HCT116 (cell line): ENCODE data around the gene FRMD4A. TPM values are rescaled to one million over a fixed set of nuclear protein-coding genes. Genes with fewer than 3 reads are reported as not detected.
"Not testable (repeated sequence)": the region's sequence is repeated elsewhere in the genome, so short reads cannot be mapped to it uniquely, and the experiment has no call there.

ENCODE experiments used
- ATAC-seq: fragments of 200-7000 bp; cut with Tn5 transposase; 2 replicates; pipeline ENCODE4 v1.9.1; 2020; ENCODE audit warnings: mild to moderate bottlenecking, moderate library complexity
- BruUV-seq: library from RNA; stranded (reverse); fragments of 400-500 nt; replicated peaks from 2 replicates; lab custom pipeline; 2021; lab: Mats Ljungman, UMichigan
- CTCF ChIA-PET: fragments of 300-600 bp; sonication (Branson Sonifier 250); formaldehyde crosslinking; loops from one replicate; lab custom pipeline; 2021; ENCODE audit warnings: antibody characterized with exemption; lab: Charles Lee
- POLR2A ChIA-PET: fragments of 300-600, 350-600 bp; sonication (Branson Sonifier 250); formaldehyde crosslinking; loops from one replicate; lab custom pipeline; 2021; ENCODE audit warnings: antibody characterized with exemption; lab: Charles Lee
- RAD21 ChIA-PET, 2 experiments: fragments of 300-600 bp; sonication (Branson Sonifier 250); formaldehyde crosslinking; loops; one replicate each; lab custom pipeline; 2023; ENCODE audit warnings: low total read pairs in 2 of 2; ENCODE audit not compliant: uncharacterized antibody in 2 of 2, unreplicated experiment in 2 of 2, low non-redundant PET in 1 of 2; lab: Charles Lee
- DNase-seq: peaks from one replicate; pipeline ENCODE4 v3.0.0-alpha.2; 2010; ENCODE audit warnings: low read depth, low spot score
- H2AFZ ChIP-seq: fragments of 200-600 bp; shearing (Covaris generic), sonication (generic); 2 replicates; pipeline ENCODE4 v1.6.1; 2017; ENCODE audit warnings: low read depth, mixed run types, mixed read lengths, antibody characterized with exemption, low read length; ENCODE audit not compliant: poor library complexity, severe bottlenecking
- H3K27ac ChIP-seq: 2 replicates; pipeline ENCODE4 v1.5.1; 2012; ENCODE audit warnings: low read depth, low read length
- H3K27me3 ChIP-seq: fragments of 200-600 bp; sonication (generic); 2 replicates; pipeline ENCODE4 v1.6.1; 2016; ENCODE audit warnings: mixed run types, low read length, mixed read lengths; ENCODE audit not compliant: insufficient read depth
- H3K36me3 ChIP-seq, 2 experiments: fragments of 200-500 bp in 1 of 2; fragments of 200-600 bp in 1 of 2; sonication (Bioruptor generic) in 1 of 2; sonication (generic) in 1 of 2; 2 replicates each; pipeline versions ENCODE4 v1.5.1 to v1.6.1; 2014 to 2016; ENCODE audit warnings: low read length in 2 of 2, inconsistent platforms in 1 of 2, mixed read lengths in 1 of 2, mixed run types in 1 of 2; ENCODE audit not compliant: insufficient read depth in 2 of 2, control insufficient read depth in 1 of 2
- H3K4me1 ChIP-seq, 2 experiments: fragments of 200-600 bp in 1 of 2; sonication (generic) in 1 of 2; 2 replicates each; pipeline versions ENCODE4 v1.5.1 to v1.6.1; 2012 to 2017; ENCODE audit warnings: low read length in 2 of 2, inconsistent platforms in 1 of 2, mild to moderate bottlenecking in 1 of 2, mixed read lengths in 1 of 2, mixed run types in 1 of 2, moderate library complexity in 1 of 2; ENCODE audit not compliant: insufficient read depth in 2 of 2, control insufficient read depth in 1 of 2
- H3K4me2 ChIP-seq: fragments of 200-600 bp; sonication (generic); 2 replicates; pipeline ENCODE4 v1.6.1; 2017; ENCODE audit warnings: mixed run types, low read length, mixed read lengths
- H3K4me3 ChIP-seq, 2 experiments: fragments of 200-600 bp in 1 of 2; sonication (generic) in 1 of 2; replicated peaks in 1 of 2; 2 replicates each; pipeline ENCODE4 v1.5.1; 2011 to 2016; ENCODE audit warnings: low read length in 2 of 2, control low read depth in 1 of 2, low read depth in 1 of 2, mild to moderate bottlenecking in 1 of 2, mixed read lengths in 1 of 2, mixed run types in 1 of 2
- H3K79me2 ChIP-seq: fragments of 200-600 bp; sonication (generic); 2 replicates; pipeline ENCODE4 v1.6.1; 2017; ENCODE audit warnings: mild to moderate bottlenecking, mixed run types, low read length, moderate library complexity, mixed read lengths; ENCODE audit not compliant: insufficient read depth
- H3K9ac ChIP-seq: fragments of 200-600 bp; sonication (generic); 2 replicates; pipeline ENCODE4 v1.6.1; 2016; ENCODE audit warnings: low read length, mixed read lengths
- H3K9me2 ChIP-seq: fragments of 200-600 bp; sonication (generic), shearing (Covaris generic); 2 replicates; pipeline ENCODE4 v1.6.1; 2017; ENCODE audit warnings: mixed run types, mild to moderate bottlenecking, moderate library complexity; ENCODE audit not compliant: insufficient read depth
- H3K9me3 ChIP-seq, 2 experiments: fragments of 200-500 bp in 1 of 2; fragments of 200-600 bp in 1 of 2; sonication (Bioruptor generic) in 1 of 2; sonication (generic) in 1 of 2; 2 replicates each; pipeline ENCODE4 v1.6.1; 2014 to 2017; ENCODE audit warnings: low read length in 2 of 2, mixed read lengths in 2 of 2, inconsistent platforms in 1 of 2, low read depth in 1 of 2, mild to moderate bottlenecking in 1 of 2, mixed run types in 1 of 2, moderate library complexity in 1 of 2; ENCODE audit not compliant: control insufficient read depth in 1 of 2, insufficient read depth in 1 of 2
- H4K20me1 ChIP-seq: fragments of 200-600 bp; sonication (generic), shearing (Covaris generic); 2 replicates; pipeline ENCODE4 v1.6.1; 2017; ENCODE audit warnings: mixed run types, mild to moderate bottlenecking, moderate library complexity; ENCODE audit not compliant: insufficient read depth
- CBX3 ChIP-seq: IDR thresholded peaks from 2 replicates; pipeline ENCODE4 v1.6.1; 2012; ENCODE audit warnings: low read depth
- CEBPB ChIP-seq: IDR thresholded peaks from 2 replicates; pipeline ENCODE4 v1.6.1; 2012; ENCODE audit warnings: low read depth
- CTCF ChIP-seq, 3 experiments: fragments of 200-600 bp in 1 of 3; sonication (generic) in 1 of 3; IDR thresholded peaks in 2 of 3; conservative IDR thresholded peaks in 1 of 3; 2 replicates each; pipeline ENCODE4 v1.5.1; 2012 to 2017; ENCODE audit warnings: low read depth in 2 of 3, low read length in 2 of 3, antibody characterized with exemption in 1 of 3, borderline replicate concordance in 1 of 3, control low read depth in 1 of 3, mild to moderate bottlenecking in 1 of 3, mixed read lengths in 1 of 3, mixed run types in 1 of 3, moderate library complexity in 1 of 3; ENCODE audit not compliant: insufficient read depth in 1 of 3
- ELF1 ChIP-seq: IDR thresholded peaks from 2 replicates; pipeline ENCODE4 v1.6.1; 2012; ENCODE audit warnings: low read depth, borderline replicate concordance
- EZH2phosphoT487 ChIP-seq: fragments of 200-600 bp; IDR thresholded peaks from 2 replicates; pipeline ENCODE4 v1.6.1; 2018; ENCODE audit warnings: antibody characterized with exemption, borderline replicate concordance
- POLR2AphosphoS5 ChIP-seq: IDR thresholded peaks from 2 replicates; pipeline ENCODE4 v1.6.1; 2011; ENCODE audit warnings: mild to moderate bottlenecking, low read depth, low read length, moderate library complexity
- RAD21 ChIP-seq: IDR thresholded peaks from 2 replicates; pipeline ENCODE4 v1.6.1; 2012; ENCODE audit warnings: low read depth, mild to moderate bottlenecking
- SP1 ChIP-seq: IDR thresholded peaks from 2 replicates; pipeline ENCODE4 v1.6.1; 2012; ENCODE audit warnings: low read depth
- SRF ChIP-seq: IDR thresholded peaks from 2 replicates; pipeline ENCODE4 v1.6.1; 2012; ENCODE audit warnings: low read depth
- ZFX ChIP-seq: fragments of 450-650 bp; IDR thresholded peaks from 2 replicates; pipeline ENCODE4 v1.6.1; 2017
- ZNF274 ChIP-seq: fragments of 200-500 bp; sonication (Bioruptor generic); IDR thresholded peaks from 2 replicates; pipeline ENCODE4 v1.6.1; 2014; ENCODE audit warnings: mild to moderate bottlenecking, low read depth, low read length, inconsistent platforms
- intact Hi-C: fragments of 100-400 bp; cut with micrococcal nuclease; formaldehyde crosslinking; loops from 2 replicates; pipeline ENCODE4 v1.10.0; 2022
- total RNA-seq: library from RNA; stranded (reverse); gene quantifications from one replicate; pipeline ENCODE4 v1.2.1, GENCODE V29; 2021; ENCODE audit not compliant: unreplicated experiment
- TF ChIP-seq, protein P1 (sequence below): IDR thresholded peaks from 2 replicates; pipeline ENCODE4 v1.6.1; 2012
- TF ChIP-seq, protein P2 (sequence below): IDR thresholded peaks from 2 replicates; pipeline ENCODE4 v1.6.1; 2011; ENCODE audit warnings: mild to moderate bottlenecking, low read length, moderate library complexity; ENCODE audit not compliant: insufficient replicate concordance; ENCODE audit errors: extremely low read depth
- TF ChIP-seq, protein P3 (sequence below): IDR thresholded peaks from 2 replicates; pipeline ENCODE4 v1.6.1; 2012

FRMD4A gene
- total RNA-seq, 1 experiment from 2014 or later, result 0.20 TPM

- no peak for TF ChIP-seq ZFX
- TF ChIP-seq, protein P1, sequence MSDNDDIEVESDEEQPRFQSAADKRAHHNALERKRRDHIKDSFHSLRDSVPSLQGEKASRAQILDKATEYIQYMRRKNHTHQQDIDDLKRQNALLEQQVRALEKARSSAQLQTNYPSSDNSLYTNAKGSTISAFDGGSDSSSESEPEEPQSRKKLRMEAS, result no peak
- no peak for TF ChIP-seq RAD21
- no peak for TF ChIP-seq EZH2phosphoT487
- TF ChIP-seq POLR2AphosphoS5, result no peak
- no peak for TF ChIP-seq CEBPB
Observed at GRCh38 chr10:14219411-14219810, 111.3 kb downstream of the FRMD4A start (continued).

GRCh38 chr10:14215641-14216040 lies 115.1 kb downstream of the FRMD4A start:
- no peak overlapping the region for H3K4me3 ChIP-seq
- no peak overlapping the region for H3K9ac ChIP-seq
- TF ChIP-seq SRF (no peak), CTCF (IDR thresholded peaks at IDR 0.05 in 2 of 3, conservative IDR thresholded peaks at IDR 0.05 in 1 of 3; ENCODE audit: borderline replicate concordance in 1 of 3, insufficient read depth in 1 of 3, low read depth in 2 of 3, low read length in 2 of 3) (no peak), POLR2AphosphoS5 (no peak), SP1 (no peak), CBX3 (no peak), ELF1 (no peak), ZNF274 (no peak)
- TF ChIP-seq, protein P2, sequence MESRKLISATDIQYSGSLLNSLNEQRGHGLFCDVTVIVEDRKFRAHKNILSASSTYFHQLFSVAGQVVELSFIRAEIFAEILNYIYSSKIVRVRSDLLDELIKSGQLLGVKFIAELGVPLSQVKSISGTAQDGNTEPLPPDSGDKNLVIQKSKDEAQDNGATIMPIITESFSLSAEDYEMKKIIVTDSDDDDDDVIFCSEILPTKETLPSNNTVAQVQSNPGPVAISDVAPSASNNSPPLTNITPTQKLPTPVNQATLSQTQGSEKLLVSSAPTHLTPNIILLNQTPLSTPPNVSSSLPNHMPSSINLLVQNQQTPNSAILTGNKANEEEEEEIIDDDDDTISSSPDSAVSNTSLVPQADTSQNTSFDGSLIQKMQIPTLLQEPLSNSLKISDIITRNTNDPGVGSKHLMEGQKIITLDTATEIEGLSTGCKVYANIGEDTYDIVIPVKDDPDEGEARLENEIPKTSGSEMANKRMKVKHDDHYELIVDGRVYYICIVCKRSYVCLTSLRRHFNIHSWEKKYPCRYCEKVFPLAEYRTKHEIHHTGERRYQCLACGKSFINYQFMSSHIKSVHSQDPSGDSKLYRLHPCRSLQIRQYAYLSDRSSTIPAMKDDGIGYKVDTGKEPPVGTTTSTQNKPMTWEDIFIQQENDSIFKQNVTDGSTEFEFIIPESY, result no peak
- TF ChIP-seq, protein P3, sequence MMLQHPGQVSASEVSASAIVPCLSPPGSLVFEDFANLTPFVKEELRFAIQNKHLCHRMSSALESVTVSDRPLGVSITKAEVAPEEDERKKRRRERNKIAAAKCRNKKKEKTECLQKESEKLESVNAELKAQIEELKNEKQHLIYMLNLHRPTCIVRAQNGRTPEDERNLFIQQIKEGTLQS, result no peak
- no peak overlapping the region for H3K27ac ChIP-seq
- H4K20me1 ChIP-seq, result no peaks in the 10 kb centered on the region
- H3K36me3 ChIP-seq, result no peaks in the 10 kb centered on the region
- POLR2A ChIA-PET, result no interaction called here
- no peak overlapping the region for H2AFZ ChIP-seq
- no peak overlapping the region for H3K4me2 ChIP-seq
- peaks cover 50% of the 10 kb centered on the region for H3K27me3 ChIP-seq
- BruUV-seq, result no TSS peak
- CTCF ChIA-PET, result interaction anchor here (1.2 to 1.4 kb wide), 2 partner anchors 15 to 19 kb away, joined by 3 to 4 read pairs; no protein-coding TSS in a partner anchor
- no peaks in the 10 kb centered on the region for H3K79me2 ChIP-seq
- H3K9me3 ChIP-seq, result no peaks in the 10 kb centered on the region
- H3K9me2 ChIP-seq, result no peaks in the 10 kb centered on the region
- RAD21 ChIA-PET, result no interaction called here
- no peak for DNase-seq
- no peaks in the 10 kb centered on the region for H3K4me1 ChIP-seq
- intact Hi-C loops, result no loop called here
- ATAC-seq, result no peak

GRCh38 chr10:14213703-14214102 lies 117.0 kb downstream of the FRMD4A start:
- H3K9me3 ChIP-seq, RAD21 ChIA-PET, H3K36me3 ChIP-seq, H2AFZ ChIP-seq, H3K9me2 ChIP-seq, DNase-seq, H3K27ac ChIP-seq, H4K20me1 ChIP-seq, H3K4me2 ChIP-seq, H3K9ac ChIP-seq, H3K4me1 ChIP-seq, H3K4me3 ChIP-seq, intact Hi-C loops, BruUV-seq, H3K79me2 ChIP-seq, ATAC-seq: not testable (repeated sequence)
- ChIA-PET POLR2A (interaction anchor here (1.0 kb wide), 1 partner anchor 28 kb away, joined by 3 read pairs; no protein-coding TSS in a partner anchor), CTCF (interaction anchor here (4.0 kb wide), 1 partner anchor 13 kb away, joined by 14 read pairs; no protein-coding TSS in a partner anchor)
- H3K27me3 ChIP-seq, result peaks cover 33% of the 10 kb centered on the region
